Transverse colon (tissue), 4 donors: ENCODE results near the gene TRPM2. TPM values are rescaled to one million over a fixed set of nuclear protein-coding genes. Genes with fewer than 3 reads are reported as not detected.

Source experiments
- DNase-seq: peaks from one replicate; pipeline ENCODE4 v3.0.0-alpha.2; 2019
- H3K27ac ChIP-seq, 4 donors: fragments of 200-600 bp; sonication (generic); 2 replicates each; pipeline ENCODE4 v1.5.1; 2016 to 2018; ENCODE audit warnings: inconsistent platforms in 4 of 4
- H3K27me3 ChIP-seq: fragments of 200-600 bp; sonication (generic); 2 replicates; pipeline ENCODE4 v1.5.1; 2017; ENCODE audit warnings: inconsistent platforms
- H3K36me3 ChIP-seq, 4 donors: fragments of 200-600 bp; sonication (generic); 2 replicates each; pipeline ENCODE4 v1.5.1; 2017 to 2019; ENCODE audit warnings: inconsistent platforms in 4 of 4
- H3K4me1 ChIP-seq, 4 donors: fragments of 200-600 bp; sonication (generic); 2 replicates each; pipeline ENCODE4 v1.5.1; 2017 to 2020; ENCODE audit warnings: inconsistent platforms in 4 of 4
- H3K4me3 ChIP-seq, 4 donors: fragments of 200-600 bp; sonication (generic); 1 replicate in 1 of 4; 2 replicates in 3 of 4; pipeline versions ENCODE4 v1.5.1 to v1.6.1; 2017 to 2019; ENCODE audit warnings: inconsistent platforms in 4 of 4
- H3K9me3 ChIP-seq, 2 donors: fragments of 200-600 bp; sonication (generic); 2 replicates each; pipeline ENCODE4 v1.5.1; 2017 to 2019; ENCODE audit warnings: inconsistent platforms in 2 of 2
- CTCF ChIP-seq, 5 experiments: fragments of 200-600 bp in 3 of 5; fragments of 450-650 bp in 2 of 5; sonication (generic) in 3 of 5; IDR thresholded peaks; 1 replicate in 2 of 5; 2 replicates in 3 of 5; pipeline ENCODE4 v1.5.1; 2016 to 2017; ENCODE audit warnings: antibody characterized with exemption in 5 of 5, inconsistent platforms in 3 of 5, mild to moderate bottlenecking in 2 of 5, moderate library complexity in 1 of 5
- EP300 ChIP-seq: sonication (generic); formaldehyde crosslinking; IDR thresholded peaks from one replicate; pipeline ENCODE4 v1.6.1; 2017; ENCODE audit warnings: antibody characterized with exemption, low read depth
- POLR2A ChIP-seq: fragments of 450-650 bp; IDR thresholded peaks from one replicate; pipeline ENCODE4 v1.6.1; 2016; ENCODE audit warnings: antibody characterized with exemption, mild to moderate bottlenecking, moderate library complexity
- POLR2AphosphoS5 ChIP-seq, 3 donors: sonication (generic); formaldehyde crosslinking; IDR thresholded peaks; one replicate each; pipeline ENCODE4 v1.6.1; 2016; ENCODE audit warnings: antibody characterized with exemption in 3 of 3
- WGBS, 2 donors: methylation state at CpG; one replicate each; pipeline ENCODE4 v1.1.5; 2018; ENCODE audit warnings: low coverage in 1 of 2; 5-methylcytosine and 5-hydroxymethylcytosine counted together
- in situ Hi-C, 4 donors: fragments of 200-750 bp; cut with MboI; loops; one replicate each; pipeline versions ENCODE4 v1.15.0 to v1.15.1; 2017; ENCODE audit warnings: low sequenced_read_pairs in 3 of 4, low pct_ligation_motif_present in 1 of 4, low pct_unique_long_range_greater_than_20kb in 1 of 4
- intact Hi-C: fragments of 100-400 bp; cut with DNase I; formaldehyde crosslinking; loops from one replicate; pipeline ENCODE4 v1.15.1; 2023; ENCODE audit warnings: low total_unique reads
- total RNA-seq, 4 donors: library from RNA; depleted of rRNA; stranded (reverse); fragments of >200 nt; gene quantifications; one replicate each; pipeline ENCODE4 v1.1.0, GENCODE V29; 2016

The TRPM2 gene
- total RNA-seq, 4 donors from 2014 or later: 2.3 to 2.9 (median 2.6) TPM; not detected in 1

- in situ Hi-C loops: no loop called here
- H3K27me3 ChIP-seq: no peaks in the 10 kb centered on the region
- intact Hi-C loops: no loop called here
- DNase-seq: no peak
- WGBS, 2 donors: 90% methylated on average over 27 of the region's 27 CpGs; no CpG with 5 or more reads in 1 of the 2 donors
- H3K9me3 ChIP-seq: no peaks in the 10 kb centered on the region
- no peak overlapping the region for H3K27ac ChIP-seq
- TF ChIP-seq CTCF (IDR thresholded peaks at IDR 0.05): no peak
- no peak for TF ChIP-seq POLR2A
- TF ChIP-seq EP300: no peak
- no peak for TF ChIP-seq POLR2AphosphoS5 (IDR thresholded peaks at IDR 0.05)
- H3K4me3 ChIP-seq: no peak overlapping the region
- H3K4me1 ChIP-seq: no peaks in the 10 kb centered on the region
- H3K36me3 ChIP-seq: peaks cover 0 to 29% (median 9%) of the 10 kb centered on the region in 4 donors
These were observed 37.0 kb upstream of the TRPM2 start for GRCh38 chr21:44316277-44316900.

- in situ Hi-C loops: no loop called here
- 96% methylated on average over 11 of the region's 19 CpGs; no CpG with 5 or more reads in 1 of the 2 donors for WGBS, 2 donors
- H3K9me3 ChIP-seq: no peaks in the 10 kb centered on the region
- H3K4me1 ChIP-seq: no peaks in the 10 kb centered on the region
- no peak overlapping the region for H3K4me3 ChIP-seq
- peaks cover 0 to 28% (median 4%) of the 10 kb centered on the region in 4 donors for H3K36me3 ChIP-seq
- TF ChIP-seq EP300: no peak
- no peak for TF ChIP-seq CTCF (IDR thresholded peaks at IDR 0.05)
- no peak for TF ChIP-seq POLR2AphosphoS5 (IDR thresholded peaks at IDR 0.05)
- TF ChIP-seq POLR2A: no peak
- DNase-seq: no peak
- no peaks in the 10 kb centered on the region for H3K27me3 ChIP-seq
- intact Hi-C loops: no loop called here
- no peak overlapping the region for H3K27ac ChIP-seq
These were observed 36.1 kb upstream of the TRPM2 start for GRCh38 chr21:44317241-44317782.

GRCh38 chr21:44317871-44318270, 35.5 kb upstream of the TRPM2 start:
- in situ Hi-C loops (no loop called here), intact Hi-C loops (no loop called here)
- peaks cover 0 to 27% (median 4%) of the 10 kb centered on the region in 4 donors for H3K36me3 ChIP-seq

More at GRCh38 chr21:44317871-44318270, 35.5 kb upstream of the TRPM2 start:
- no peak overlapping the region for H3K27ac ChIP-seq
- no peaks in the 10 kb centered on the region for H3K4me1 ChIP-seq
- DNase-seq: no peak
- no peak for TF ChIP-seq POLR2A
- no peak for TF ChIP-seq EP300
- no peak for TF ChIP-seq CTCF (IDR thresholded peaks at IDR 0.05)
- no peak for TF ChIP-seq POLR2AphosphoS5 (IDR thresholded peaks at IDR 0.05)
- 93% methylated on average over 6 of the region's 22 CpGs; no CpG with 5 or more reads in 1 of the 2 donors for WGBS, 2 donors
- H3K9me3 ChIP-seq: no peaks in the 10 kb centered on the region
- H3K4me3 ChIP-seq: no peak overlapping the region
- H3K27me3 ChIP-seq: no peaks in the 10 kb centered on the region
